ENCODE data around the gene LCN12.

LCN12 gene

DNA sequence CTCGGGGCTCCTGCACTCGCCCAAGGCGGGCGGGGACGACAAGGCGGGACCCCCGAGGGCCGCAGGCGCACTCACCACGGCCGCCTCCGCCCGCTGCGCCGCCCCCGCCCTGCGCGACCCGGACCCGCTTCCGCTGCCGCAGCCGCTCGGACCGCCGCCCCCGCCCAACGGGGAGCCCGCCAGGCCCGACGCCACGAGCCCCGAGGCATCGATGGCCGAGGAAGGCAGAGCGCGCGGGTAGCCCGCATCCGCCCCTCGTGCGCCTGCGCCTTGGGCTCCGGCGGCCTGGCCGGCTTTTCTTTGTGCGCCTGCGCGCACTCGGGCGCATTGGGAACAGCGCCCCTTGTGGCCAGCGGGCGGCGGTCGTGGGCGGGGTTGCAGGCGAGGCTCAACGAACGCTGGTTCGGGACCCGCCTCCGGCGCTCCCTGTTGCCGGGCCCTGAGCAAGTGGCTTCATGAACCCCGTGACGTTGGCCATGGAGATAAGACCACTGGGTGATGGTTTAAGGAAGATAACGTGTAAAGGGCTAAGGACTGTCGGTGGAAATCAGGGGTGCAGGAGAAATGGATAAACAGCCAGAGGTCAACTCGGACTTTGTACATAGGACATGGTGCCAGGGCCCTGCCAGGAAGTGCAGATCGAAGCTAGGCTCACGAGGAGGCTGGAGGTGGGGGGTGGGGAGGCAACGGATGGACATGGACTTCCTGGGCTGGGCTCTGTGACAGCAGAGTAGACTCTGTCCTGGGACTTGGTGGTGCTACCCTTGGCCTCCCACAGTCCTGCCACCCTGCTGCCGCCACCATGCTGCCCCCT lies 7.3 kb upstream of the LCN12 start, which contains the start of the genes C8G and FBXW5:
TSS of gene C8G (plus strand) at position 725 of the 814 bp plus-strand sequence. CDS start at position 803, 78 bp downstream.
TSS of gene FBXW5 (minus strand) at position 220 of the 814 bp plus-strand sequence. CDS start 655 bp downstream, outside the sequence.
- peak; percentile 91 to 93 for DNase-seq (ENCODE audit: low read depth in 1 of 2, low spot score in 1 of 2)

DNA sequence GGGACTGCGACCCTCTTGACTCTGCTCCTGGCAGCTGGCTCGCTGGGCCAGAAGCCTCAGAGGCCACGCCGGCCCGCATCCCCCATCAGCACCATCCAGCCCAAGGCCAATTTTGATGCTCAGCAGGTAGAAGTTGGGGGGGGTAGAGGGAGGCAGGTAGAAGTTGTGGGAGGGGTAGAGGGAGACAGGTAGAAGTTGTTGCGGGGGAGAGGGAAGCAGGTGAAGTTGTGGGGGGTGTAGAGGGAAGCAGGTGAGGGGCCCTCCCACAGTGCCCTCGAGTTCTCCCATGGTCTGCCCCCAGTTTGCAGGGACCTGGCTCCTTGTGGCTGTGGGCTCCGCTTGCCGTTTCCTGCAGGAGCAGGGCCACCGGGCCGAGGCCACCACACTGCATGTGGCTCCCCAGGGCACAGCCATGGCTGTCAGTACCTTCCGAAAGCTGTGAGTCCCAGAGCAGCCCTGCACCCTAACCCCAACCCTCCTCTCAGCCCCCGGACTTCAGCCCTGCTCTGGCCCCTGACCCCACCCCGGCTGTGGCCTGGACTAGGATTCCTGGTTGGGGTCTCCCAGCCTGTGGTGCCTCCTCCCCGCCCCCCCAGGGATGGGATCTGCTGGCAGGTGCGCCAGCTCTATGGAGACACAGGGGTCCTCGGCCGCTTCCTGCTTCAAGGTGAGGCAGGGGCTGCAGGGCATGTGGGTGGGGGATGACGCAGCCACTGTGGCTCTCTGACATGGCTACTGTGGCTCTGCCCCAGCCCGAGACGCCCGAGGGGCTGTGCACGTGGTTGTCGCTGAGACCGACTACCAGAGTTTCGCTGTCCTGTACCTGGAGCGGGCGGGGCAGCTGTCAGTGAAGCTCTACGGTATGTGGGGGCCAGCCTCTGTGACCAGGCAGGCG lies 6.5 kb upstream of the LCN12 start:
- no peak for DNase-seq (ENCODE audit: low read depth in 1 of 2, low spot score in 1 of 2)

- DNase-seq (ENCODE audit: low read depth in 1 of 2, low spot score in 1 of 2), result no peak
Measured at GRCh38 chr9:136946228-136947027, 5.6 kb upstream of the LCN12 start.

DNA sequence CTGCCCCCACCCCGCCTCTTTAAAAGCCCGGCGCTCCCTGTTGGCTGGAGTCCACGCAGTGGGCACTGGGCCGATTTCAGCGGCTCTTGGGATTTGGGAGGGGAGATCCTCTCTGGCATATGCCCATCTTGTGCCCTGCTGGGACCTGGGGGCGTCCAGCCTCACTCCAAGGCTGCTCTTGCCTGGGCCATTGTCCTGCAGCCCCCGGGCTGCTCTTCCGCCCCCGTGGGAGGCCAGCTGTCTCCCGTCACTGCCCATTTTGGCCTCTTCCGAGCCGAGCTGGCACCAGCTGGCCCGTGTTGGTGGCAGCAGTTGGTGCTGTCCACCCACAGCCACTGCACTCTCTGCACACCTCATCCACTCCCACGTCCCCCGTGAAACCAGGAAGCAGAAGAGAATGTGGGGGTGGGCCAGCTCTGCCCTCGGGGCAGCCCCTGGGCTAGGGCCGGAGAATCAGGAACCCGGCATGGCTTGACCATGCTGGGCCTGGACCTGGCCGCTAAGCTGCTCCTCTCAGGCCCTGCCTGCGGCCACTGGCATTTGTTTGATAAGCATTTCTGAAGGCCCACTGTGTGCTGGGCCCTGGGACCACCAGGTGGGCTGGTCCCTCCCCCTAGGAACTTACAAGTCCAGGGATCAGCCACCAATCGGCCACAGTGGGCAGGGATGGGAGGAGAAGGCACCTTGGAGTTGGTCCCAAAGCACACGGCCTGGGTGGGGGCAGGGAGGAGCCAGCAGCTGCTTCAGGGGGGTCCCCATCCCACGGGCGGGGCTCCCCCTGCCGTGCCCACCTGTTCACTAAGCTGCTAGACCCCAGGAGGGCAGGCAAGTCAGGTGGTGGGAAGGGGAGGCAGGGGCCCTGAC lies 4.8 kb upstream of the LCN12 start:
- no peak for DNase-seq (ENCODE audit: low read depth in 1 of 2, low spot score in 1 of 2)

DNA sequence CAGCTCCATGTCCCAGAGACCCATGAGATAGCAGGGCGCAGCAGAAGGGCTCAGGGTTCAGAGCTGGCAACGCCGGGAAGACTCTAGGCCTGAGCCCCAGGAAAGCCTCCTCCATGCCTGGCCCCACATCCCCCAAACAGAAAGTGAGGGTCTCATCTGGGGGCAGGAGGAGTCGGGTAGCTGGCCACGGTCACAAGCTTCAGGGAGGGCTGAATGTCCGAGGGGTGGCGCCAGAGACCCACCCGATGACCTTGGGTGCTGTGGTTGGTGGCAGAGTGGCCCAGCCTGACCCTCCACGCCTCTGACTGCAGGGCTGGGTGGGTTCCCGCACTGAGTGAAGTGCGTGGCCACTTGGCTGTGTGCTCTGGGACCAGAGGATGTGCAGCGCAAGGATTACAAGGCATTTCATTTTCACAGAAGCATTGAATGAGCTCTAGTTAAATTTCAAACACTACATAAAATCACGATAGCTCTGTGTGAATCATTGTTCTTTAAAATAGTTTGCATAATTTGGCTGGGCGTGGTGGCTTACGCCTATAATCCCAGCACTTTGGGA lies 4.0 kb upstream of the LCN12 start:
- no peak for DNase-seq (ENCODE audit: low read depth in 1 of 2, low spot score in 1 of 2)

GRCh38 chr9:136949239-136949816 lies 2.7 kb upstream of the LCN12 start:
- no peak for DNase-seq (ENCODE audit: low read depth in 1 of 2, low spot score in 1 of 2)

GRCh38 chr9:136949817-136950655 lies 2.0 kb upstream of the LCN12 start:
- DNase-seq (ENCODE audit: low read depth in 1 of 2, low spot score in 1 of 2), result peak; percentile 93 to 95

DNA sequence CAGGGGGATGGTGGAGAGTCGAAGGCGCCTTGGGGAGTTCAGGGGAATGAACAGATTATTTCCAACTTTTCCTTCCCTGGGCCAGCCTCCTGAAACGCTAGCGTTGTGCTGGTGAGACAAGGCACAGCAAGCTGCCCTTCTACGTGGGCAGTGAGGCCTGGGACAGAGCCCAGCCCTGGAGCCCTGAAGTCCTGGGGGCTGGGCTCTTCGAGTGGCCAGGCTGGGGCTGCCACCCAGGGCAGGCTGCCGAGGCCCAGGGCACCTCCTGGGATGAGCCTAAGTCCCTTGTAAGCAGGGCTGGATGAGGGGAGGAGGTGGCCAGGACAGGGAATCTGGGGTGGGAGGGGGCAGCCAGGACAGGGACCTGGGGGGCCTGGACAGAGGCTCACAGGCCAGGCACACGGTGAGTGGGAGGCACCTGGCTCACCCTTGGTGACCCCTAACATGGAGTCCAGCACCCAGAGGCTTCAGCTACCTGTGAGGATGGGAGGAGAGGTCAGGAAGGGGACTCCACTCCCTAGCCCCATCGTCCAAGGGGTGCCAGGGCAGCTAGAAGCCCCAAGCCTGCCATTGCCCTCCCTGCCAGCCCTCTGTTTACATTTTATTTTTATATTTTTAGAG lies 1.3 kb upstream of the LCN12 start:
- no peak for DNase-seq (ENCODE audit: low read depth in 1 of 2, low spot score in 1 of 2)

GRCh38 chr9:136952321-136952850 lies 313 bp downstream of the LCN12 start:
- DNase-seq (ENCODE audit: low read depth in 1 of 2, low spot score in 1 of 2), result no peak

DNA sequence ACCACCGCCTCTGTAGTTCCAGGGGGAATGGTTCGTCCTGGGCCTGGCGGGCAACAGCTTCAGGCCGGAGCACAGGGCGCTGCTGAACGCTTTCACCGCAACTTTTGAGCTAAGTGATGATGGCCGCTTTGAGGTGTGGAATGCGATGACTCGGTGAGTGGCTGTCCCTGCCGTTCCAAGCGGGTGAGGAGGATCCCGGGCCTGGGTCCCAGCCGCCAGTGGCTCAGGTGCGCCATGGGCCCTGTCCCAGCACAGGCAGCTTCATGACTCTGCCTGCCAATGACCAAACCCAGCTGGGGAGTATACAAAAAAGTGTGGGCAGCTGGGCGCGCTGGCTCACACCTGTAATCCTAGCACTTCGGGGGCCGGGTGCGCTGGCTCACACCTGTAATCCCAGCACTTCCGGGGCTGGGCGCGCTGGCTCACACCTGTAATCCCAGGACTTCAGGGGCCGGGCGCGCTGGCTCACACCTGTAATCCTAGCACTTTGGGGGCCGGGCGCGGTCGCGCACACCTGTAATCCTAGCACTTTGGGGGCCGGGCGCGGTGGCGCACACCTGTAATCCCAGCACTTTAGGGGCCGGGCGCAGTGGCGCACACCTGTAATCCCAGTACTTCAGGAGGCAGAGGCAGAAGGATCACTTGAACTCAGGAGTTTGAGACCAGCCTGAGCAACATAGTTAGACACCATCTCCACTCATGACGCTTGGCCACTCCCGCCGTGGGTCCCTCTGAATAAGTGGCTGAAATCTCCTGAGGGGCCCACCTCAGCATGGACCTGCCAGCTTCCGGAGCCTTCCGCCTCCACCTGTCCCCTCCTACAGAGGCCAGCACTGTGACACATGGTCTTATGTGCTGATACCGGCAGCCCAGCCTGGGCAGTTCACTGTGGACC lies 1.1 kb downstream of the LCN12 start:
- DNase-seq (ENCODE audit: low read depth in 1 of 2, low spot score in 1 of 2), result no peak

- DNase-seq (ENCODE audit: low read depth in 1 of 2, low spot score in 1 of 2), result no peak
Measured at GRCh38 chr9:136953771-136954269, 1.7 kb downstream of the LCN12 start.

DNA sequence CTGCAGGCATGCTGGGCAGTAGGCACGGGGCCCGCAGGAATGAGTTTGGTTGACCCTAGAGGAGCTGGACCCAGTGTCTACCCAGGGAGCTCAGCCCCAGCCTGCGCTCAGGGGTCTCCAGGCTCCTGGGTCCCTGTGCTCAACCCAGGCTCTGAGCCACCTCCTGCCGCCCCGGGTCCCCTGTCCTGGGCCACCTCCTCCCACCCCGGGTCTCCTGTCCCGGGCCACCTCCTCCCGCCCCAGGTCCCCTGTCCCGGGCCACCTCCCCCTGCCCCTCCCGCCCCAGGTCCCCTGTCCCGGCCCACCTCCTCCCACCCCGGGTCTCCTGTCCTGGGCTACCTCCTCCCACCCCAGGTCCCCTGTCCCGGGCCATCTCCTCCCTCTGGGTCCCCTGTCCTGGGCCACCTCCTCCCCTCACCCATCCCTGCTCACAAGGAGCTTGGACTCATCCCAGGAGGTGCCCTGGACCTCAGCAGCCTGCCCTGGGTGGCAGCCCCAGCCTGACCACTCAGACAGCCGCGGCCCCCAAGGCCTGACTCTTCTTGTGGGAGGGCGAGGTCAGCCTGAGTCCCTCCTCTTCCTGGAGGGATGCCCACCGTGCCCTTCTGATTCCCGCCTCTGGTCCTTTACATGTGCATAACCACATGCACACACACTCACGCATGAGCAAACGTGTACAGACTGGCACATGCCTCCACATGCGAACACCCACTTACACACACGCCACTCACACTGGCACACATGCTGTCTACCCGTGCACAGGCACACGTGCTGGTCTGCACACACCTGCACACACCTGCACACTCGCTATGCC lies 2.4 kb downstream of the LCN12 start:
- no peak for DNase-seq (ENCODE audit: low read depth in 1 of 2, low spot score in 1 of 2)

GRCh38 chr9:136955202-136955942 lies 3.3 kb downstream of the LCN12 start:
- no peak for DNase-seq (ENCODE audit: low read depth in 1 of 2, low spot score in 1 of 2)

DNA sequence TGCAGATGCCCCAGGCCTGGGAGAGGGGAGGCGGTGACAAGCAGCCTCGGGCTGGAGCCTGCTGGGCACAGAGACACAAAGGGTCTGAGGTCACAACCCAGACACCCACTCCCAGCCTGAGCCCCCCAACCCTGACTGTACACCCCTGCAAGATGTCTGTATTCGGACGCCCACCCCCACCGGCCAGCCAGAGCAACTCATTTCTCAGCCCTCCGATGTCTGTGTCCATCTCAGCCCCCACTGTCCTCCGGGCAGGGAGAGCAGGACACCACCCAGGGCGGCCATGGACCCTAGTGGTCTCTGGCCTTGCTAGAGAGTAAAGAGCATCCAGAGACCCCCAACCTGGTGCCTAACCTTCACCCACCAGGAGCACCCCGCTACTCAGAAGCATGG lies 3.9 kb downstream of the LCN12 start:
- DNase-seq (ENCODE audit: low read depth in 1 of 2, low spot score in 1 of 2), result no peak

GRCh38 chr9:136956604-136957003 lies 4.5 kb downstream of the LCN12 start:
- DNase-seq (ENCODE audit: low read depth in 1 of 2, low spot score in 1 of 2), result no peak

Data from stimulated activated CD4-positive, alpha-beta T cell treated with anti-CD3 and anti-CD28 coated beads, Interleukin-15, amount 100 ng/mL, for 1 hour (primary cell).